Gastrocnemius medialis (tissue), 4 donors: ENCODE data around the gene RBM33.

ENCODE experiments used
- CTCF ChIP-seq, 5 experiments: fragments of 450-650 bp in 3 of 5; fragments of 200-600 bp in 2 of 5; sonication (generic) in 2 of 5; IDR thresholded peaks in 4 of 5; conservative IDR thresholded peaks in 1 of 5; 1 replicate in 4 of 5; 2 replicates in 1 of 5; pipeline ENCODE4 v1.5.1; 2016 to 2019; ENCODE audit warnings: antibody characterized with exemption in 5 of 5, mild to moderate bottlenecking in 3 of 5, moderate library complexity in 3 of 5
- POLR2A ChIP-seq, 2 donors: fragments of 450-650 bp; IDR thresholded peaks; one replicate each; pipeline ENCODE4 v1.6.1; 2017; ENCODE audit warnings: antibody characterized with exemption in 2 of 2, mild to moderate bottlenecking in 2 of 2, moderate library complexity in 2 of 2

GRCh38 chr7:155741082-155741481 is 96.6 kb downstream of the RBM33 start:
- TF ChIP-seq CTCF (IDR thresholded peaks at IDR 0.05 in 4 of 5, conservative IDR thresholded peaks at IDR 0.05 in 1 of 5) = no peak
- no peak for TF ChIP-seq POLR2A (IDR thresholded peaks at IDR 0.05)
